Osteoblast (primary cell): ENCODE results near the gene FAM228B. TPM values are rescaled to one million over a fixed set of nuclear protein-coding genes. Genes with fewer than 3 reads are reported as not detected.
A peak's percentile ranks its signal among the peaks of the same experiment; 100 is the strongest.

ENCODE experiments used
- DNase-seq: peaks from one replicate; pipeline ENCODE4 v3.0.0; 2011; ENCODE audit warnings: low spot score, mixed read lengths; ENCODE audit not compliant: insufficient read length; ENCODE audit errors: missing footprints
- H2AFZ ChIP-seq: 2 replicates; pipeline ENCODE4 v1.6.0; 2011; ENCODE audit warnings: mild to moderate bottlenecking, low read length
- H3K27ac ChIP-seq: 2 replicates; pipeline ENCODE4 v1.5.1; 2011; ENCODE audit warnings: mild to moderate bottlenecking, low read depth, low read length, moderate library complexity
- H3K27me3 ChIP-seq: 2 replicates; pipeline ENCODE4 v1.6.0; 2012; ENCODE audit warnings: mild to moderate bottlenecking, control low read depth, inconsistent platforms, low read length, moderate library complexity; ENCODE audit not compliant: insufficient read depth
- H3K36me3 ChIP-seq: 2 replicates; pipeline ENCODE4 v1.5.1; 2011; ENCODE audit warnings: mild to moderate bottlenecking, low read length, control low read depth, moderate library complexity; ENCODE audit not compliant: insufficient read depth
- H3K4me1 ChIP-seq: 2 replicates; pipeline ENCODE4 v1.5.1; 2011; ENCODE audit warnings: mild to moderate bottlenecking, low read length, control low read depth, moderate library complexity; ENCODE audit not compliant: insufficient read depth
- H3K4me2 ChIP-seq: 2 replicates; pipeline ENCODE4 v1.6.0; 2011; ENCODE audit warnings: mild to moderate bottlenecking, low read length; ENCODE audit not compliant: insufficient read depth
- H3K4me3 ChIP-seq: fragments of 200-600 bp; sonication (generic); 3 replicates; pipeline ENCODE4 v1.5.1; 2012; ENCODE audit warnings: mild to moderate bottlenecking, low read length, inconsistent platforms; ENCODE audit not compliant: insufficient read depth
- H3K79me2 ChIP-seq: 2 replicates; pipeline ENCODE4 v1.6.0; 2012; ENCODE audit warnings: mild to moderate bottlenecking, low read length, control low read depth, inconsistent platforms; ENCODE audit not compliant: insufficient read depth
- H3K9me3 ChIP-seq: 2 replicates; pipeline ENCODE4 v1.5.1; 2011; ENCODE audit warnings: low read depth, low read length, control low read depth
- H4K20me1 ChIP-seq: 2 replicates; pipeline ENCODE4 v1.6.0; 2012; ENCODE audit warnings: mild to moderate bottlenecking, low read length, control low read depth; ENCODE audit not compliant: insufficient read depth
- CTCF ChIP-seq: IDR thresholded peaks from 2 replicates; pipeline ENCODE4 v1.5.1; 2011; ENCODE audit warnings: mild to moderate bottlenecking, low read depth, low read length, moderate library complexity; ENCODE audit errors: extremely low read depth
- total RNA-seq: library from RNA; depleted of rRNA; stranded (reverse); fragments of >200 nt; gene quantifications from 2 replicates; pipeline ENCODE4 v1.2.3, GENCODE V29; 2012

FAM228B gene
- total RNA-seq, 1 donor = 11.6 TPM

- Histone ChIP-seq H3K36me3 (no peaks in the 10 kb centered on the region), H4K20me1 (no peaks in the 10 kb centered on the region), H3K79me2 (no peaks in the 10 kb centered on the region), H3K27ac (no peak overlapping the region), H2AFZ (no peak overlapping the region), H3K9me3 (no peaks in the 10 kb centered on the region), H3K4me3 (no peak overlapping the region), H3K4me1 (no peaks in the 10 kb centered on the region), H3K4me2 (no peak overlapping the region), H3K27me3 (no peaks in the 10 kb centered on the region)
- TF ChIP-seq CTCF = no peak
- no peak for DNase-seq
Observed at GRCh38 chr2:24179683-24180082, 56.4 kb downstream of the FAM228B start.

GRCh38 chr2:24181849-24182248 is 58.6 kb downstream of the FAM228B start:
- H3K27ac ChIP-seq = no peak overlapping the region
- H3K27me3 ChIP-seq = no peaks in the 10 kb centered on the region
- H3K9me3 ChIP-seq = no peaks in the 10 kb centered on the region
- TF ChIP-seq CTCF = no peak
- H3K36me3 ChIP-seq = no peaks in the 10 kb centered on the region
- H3K4me2 ChIP-seq = no peak overlapping the region
- no peak for DNase-seq
- H2AFZ ChIP-seq = no peak overlapping the region
- no peaks in the 10 kb centered on the region for H4K20me1 ChIP-seq
- H3K4me3 ChIP-seq = no peak overlapping the region
- H3K79me2 ChIP-seq = no peaks in the 10 kb centered on the region
- H3K4me1 ChIP-seq = no peaks in the 10 kb centered on the region

- Histone ChIP-seq H3K36me3 (no peaks in the 10 kb centered on the region), H3K79me2 (no peaks in the 10 kb centered on the region), H3K27me3 (no peaks in the 10 kb centered on the region), H4K20me1 (no peaks in the 10 kb centered on the region), H3K4me2 (no peak overlapping the region), H3K27ac (no peak overlapping the region), H3K4me1 (no peaks in the 10 kb centered on the region), H3K9me3 (no peaks in the 10 kb centered on the region), H2AFZ (no peak overlapping the region), H3K4me3 (no peak overlapping the region)
- no peak for TF ChIP-seq CTCF
- DNase-seq = no peak
Observed at GRCh38 chr2:24182507-24182906, 59.2 kb downstream of the FAM228B start.

- H2AFZ ChIP-seq = no peak overlapping the region
- H3K36me3 ChIP-seq = no peaks in the 10 kb centered on the region
- H3K9me3 ChIP-seq = no peaks in the 10 kb centered on the region
- H3K4me2 ChIP-seq = no peak overlapping the region
- H3K27me3 ChIP-seq = no peaks in the 10 kb centered on the region
- no peaks in the 10 kb centered on the region for H3K4me1 ChIP-seq
- no peak overlapping the region for H3K4me3 ChIP-seq
- DNase-seq = peak; percentile 45
- H3K79me2 ChIP-seq = no peaks in the 10 kb centered on the region
- no peak overlapping the region for H3K27ac ChIP-seq
- H4K20me1 ChIP-seq = no peaks in the 10 kb centered on the region
- TF ChIP-seq CTCF = no peak
Observed at GRCh38 chr2:24183366-24184069, 60.2 kb downstream of the FAM228B start.
